K562 (cell line): ENCODE results near the gene SFXN3. TPM values are rescaled to one million over a fixed set of nuclear protein-coding genes. Genes with fewer than 3 reads are reported as not detected.

ENCODE experiments used
- ATAC-seq: fragments of 200-7000 bp; cut with Tn5 transposase; 3 replicates; pipeline ENCODE4 v1.9.1; 2020; ENCODE audit warnings: moderate library complexity
- BruUV-seq: library from RNA; stranded (reverse); fragments of 400-500 nt; replicated peaks from 2 replicates; lab custom pipeline; 2021; lab: Mats Ljungman, UMichigan
- CTCF ChIA-PET: fragments of 300-600 bp; formaldehyde crosslinking; extraction: SDS; loops from one replicate; lab custom pipeline; 2021; ENCODE audit warnings: low intra/inter-chr PET ratio; lab: Yijun Ruan, JAX
- POLR2A ChIA-PET: fragments of 300-600, 350-650 bp; sonication (Branson Sonifier 250); formaldehyde crosslinking; extraction: SDS; loops from one replicate; lab custom pipeline; 2021; ENCODE audit warnings: antibody characterized with exemption, inconsistent platforms; lab: Yijun Ruan, JAX
- DNase-seq, 4 experiments: peaks; one replicate each; pipeline versions ENCODE4 v3.0.0 to v3.0.0-alpha.2; 2011 to 2018; ENCODE audit warnings: low spot score in 3 of 4, mixed read lengths in 3 of 4; ENCODE audit errors: extremely low read depth in 1 of 4
- FAIRE-seq: peaks from 2 replicates; lab custom pipeline; 2011; peaks lifted over from hg19 to GRCh38; lab: Jason Lieb, UNC
- H2AFZ ChIP-seq: 2 replicates; pipeline ENCODE4 v1.6.0; 2011; ENCODE audit warnings: low read depth, low read length, control low read depth, inconsistent platforms
- H3K27ac ChIP-seq: fragments of 200-600 bp; 3 replicates; pipeline ENCODE4 v1.8.0; 2011; ENCODE audit warnings: low read depth, mild to moderate bottlenecking, control low read depth, inconsistent platforms, low read length, moderate library complexity, mixed read lengths; ENCODE audit errors: extremely low read depth
- H3K27me3 ChIP-seq, 2 experiments: fragments of 300-600 bp in 1 of 2; 2 replicates in 1 of 2; 3 replicates in 1 of 2; pipeline versions ENCODE4 v1.6.0 to v1.8.0; 2011; ENCODE audit warnings: inconsistent platforms in 2 of 2, low read length in 2 of 2, mild to moderate bottlenecking in 1 of 2, mixed read lengths in 1 of 2, moderate library complexity in 1 of 2; ENCODE audit not compliant: control insufficient read depth in 2 of 2, insufficient read depth in 2 of 2
- H3K36me3 ChIP-seq: fragments of 300-600 bp; 3 replicates; pipeline ENCODE4 v1.8.0; 2011; ENCODE audit warnings: mild to moderate bottlenecking, low read length, inconsistent platforms; ENCODE audit not compliant: control insufficient read depth, insufficient read depth
- H3K4me1 ChIP-seq, 2 experiments: fragments of 200-600 bp in 1 of 2; replicated peaks in 1 of 2; 2 replicates in 1 of 2; 3 replicates in 1 of 2; pipeline versions ENCODE4 v1.5.1 to v1.8.0; 2011; ENCODE audit warnings: inconsistent platforms in 2 of 2, low read length in 2 of 2, mild to moderate bottlenecking in 1 of 2, mixed read lengths in 1 of 2, moderate library complexity in 1 of 2; ENCODE audit not compliant: control insufficient read depth in 2 of 2, insufficient read depth in 2 of 2
- H3K4me2 ChIP-seq: 2 replicates; pipeline ENCODE4 v1.6.1; 2011; ENCODE audit warnings: low read length, control low read depth, inconsistent platforms, mixed read lengths; ENCODE audit not compliant: insufficient read depth
- H3K4me3 ChIP-seq: fragments of 200-600 bp; sonication (generic), shearing (Covaris generic); 2 replicates; pipeline ENCODE4 v1.5.1; 2016; ENCODE audit warnings: control low read depth, inconsistent platforms
- H3K79me2 ChIP-seq: fragments of 200-600 bp; 3 replicates; pipeline ENCODE4 v1.8.0; 2011; ENCODE audit warnings: low read length, inconsistent platforms; ENCODE audit not compliant: control insufficient read depth, insufficient read depth
- H3K9ac ChIP-seq, 2 experiments: 2 replicates each; pipeline versions ENCODE4 v1.6.0 to v1.6.1; 2011; ENCODE audit warnings: low read depth in 2 of 2, low read length in 2 of 2, control low read depth in 1 of 2, inconsistent platforms in 1 of 2, mild to moderate bottlenecking in 1 of 2, mixed read lengths in 1 of 2; ENCODE audit not compliant: insufficient read depth in 1 of 2
- H3K9me1 ChIP-seq: one replicate; pipeline ENCODE4 v1.6.0; 2011; ENCODE audit warnings: inconsistent platforms, mild to moderate bottlenecking, low read length, moderate library complexity; ENCODE audit not compliant: control insufficient read depth, insufficient read depth
- H3K9me3 ChIP-seq: replicated peaks from 2 replicates; pipeline ENCODE4 v1.5.1; 2011; ENCODE audit warnings: low read depth, low read length, inconsistent platforms; ENCODE audit not compliant: control insufficient read depth, insufficient read depth
- H4K20me1 ChIP-seq: replicated peaks from 2 replicates; pipeline ENCODE4 v1.6.1; 2011; ENCODE audit warnings: low read length, inconsistent platforms, mixed read lengths; ENCODE audit not compliant: control insufficient read depth, insufficient read depth
- CBX3 ChIP-seq, 2 experiments: IDR thresholded peaks; 1 replicate in 1 of 2; 2 replicates in 1 of 2; pipeline ENCODE4 v1.6.1; 2012; ENCODE audit warnings: inconsistent platforms in 2 of 2, low read length in 2 of 2, borderline replicate concordance in 1 of 2, control low read depth in 1 of 2
- DACH1 ChIP-seq: fragments of 450-650 bp; IDR thresholded peaks from 2 replicates; pipeline ENCODE4 v1.6.1; 2018; ENCODE audit not compliant: partially characterized antibody
- IRF2 ChIP-seq: sonication (generic); formaldehyde crosslinking; IDR thresholded peaks from 2 replicates; pipeline ENCODE4 v1.8.1; 2022; ENCODE audit warnings: mild to moderate bottlenecking, missing genetic modification reagents
- NR2C2 ChIP-seq, 2 experiments: fragments of 200-800 bp in 1 of 2; sonication (Bioruptor generic) in 1 of 2; sonication (generic) in 1 of 2; formaldehyde crosslinking in 1 of 2; IDR thresholded peaks; 2 replicates each; pipeline versions ENCODE4 v1.6.1 to v1.8.0; 2016 to 2022; ENCODE audit warnings: mild to moderate bottlenecking in 1 of 2, missing compliant biosample characterization in 1 of 2, missing genetic modification characterization in 1 of 2, missing genetic modification reagents in 1 of 2
- RBBP5 ChIP-seq: fragments of 200-600 bp; sonication (generic); IDR thresholded peaks from 2 replicates; pipeline ENCODE4 v1.6.1; 2012; ENCODE audit warnings: borderline replicate concordance, mild to moderate bottlenecking, low read length, control low read depth, inconsistent platforms; ENCODE audit not compliant: insufficient read depth, poor library complexity, severe bottlenecking
- RFX5 ChIP-seq: IDR thresholded peaks from 2 replicates; pipeline ENCODE4 v1.6.1; 2011; ENCODE audit warnings: low read depth, mild to moderate bottlenecking, improper control_type of control experiment, low read length
- SLC30A9 ChIP-seq: fragments of 250-450 bp; sonication (Bioruptor Pico); IDR thresholded peaks from 2 replicates; pipeline ENCODE4 v1.8.0; 2022; ENCODE audit warnings: mild to moderate bottlenecking, moderate library complexity
- SNIP1 ChIP-seq: fragments of 450-650 bp; IDR thresholded peaks from 2 replicates; pipeline ENCODE4 v1.7.1; 2017; ENCODE audit warnings: low read depth, mild to moderate bottlenecking
- SPI1 ChIP-seq: IDR thresholded peaks from 2 replicates; pipeline ENCODE4 v1.6.1; 2011; ENCODE audit warnings: low read depth, low read length, control low read depth, borderline replicate concordance
- TFAM ChIP-seq: fragments of 250-450 bp; sonication (Bioruptor Pico); conservative IDR thresholded peaks from 2 replicates; pipeline ENCODE4 v1.5.0; 2021; ENCODE audit warnings: mild to moderate bottlenecking, moderate library complexity
- THAP12 ChIP-seq: fragments of 250-450 bp; sonication (Bioruptor Pico); IDR thresholded peaks from 2 replicates; pipeline ENCODE4 v1.9.0; 2021; ENCODE audit warnings: mild to moderate bottlenecking, inconsistent platforms
- ZC3H4 ChIP-seq: sonication (generic); formaldehyde crosslinking; IDR thresholded peaks from 2 replicates; pipeline ENCODE4 v1.9.0; 2021; ENCODE audit warnings: missing genetic modification reagents, borderline replicate concordance
- ZEB2 ChIP-seq: fragments of 450-650 bp; IDR thresholded peaks from 2 replicates; pipeline ENCODE4 v1.6.1; 2016
- ZNF197 ChIP-seq: fragments of 200-800 bp; sonication (Bioruptor generic); IDR thresholded peaks from 2 replicates; pipeline ENCODE4 v1.6.1; 2016; ENCODE audit warnings: low read depth, missing genetic modification characterization, missing compliant biosample characterization
- ZNF274 ChIP-seq: IDR thresholded peaks from 2 replicates; pipeline ENCODE4 v1.6.1; 2011; ENCODE audit warnings: low read depth, mild to moderate bottlenecking, low read length, moderate library complexity, borderline replicate concordance
- ZNF324 ChIP-seq: fragments of 250-450 bp; sonication (Bioruptor Pico); IDR thresholded peaks from 2 replicates; pipeline ENCODE4 v1.4.0; 2020; ENCODE audit warnings: mild to moderate bottlenecking
- ZNF644 ChIP-seq: fragments of 200-800 bp; sonication (Bioruptor generic); IDR thresholded peaks from 2 replicates; pipeline ENCODE4 v1.6.1; 2016; ENCODE audit warnings: low read depth, missing genetic modification characterization, missing compliant biosample characterization
- WGBS: fragments of 100-300 bp; shearing (Covaris generic); methylation state at CpG from one replicate; pipeline ENCODE4 v1.1.6; 2016; ENCODE audit warnings: low coverage, mixed read lengths; ENCODE audit not compliant: insufficient coverage; ENCODE audit errors: missing lambda C conversion rate; 5-methylcytosine and 5-hydroxymethylcytosine counted together
- in situ Hi-C: fragments of 300-500 bp; cut with MboI; formaldehyde crosslinking; loops from 4 replicates; pipeline ENCODE4 v1.15.0; 2018; ENCODE audit warnings: inconsistent platforms, mixed read lengths
- intact Hi-C: fragments of 100-400 bp; cut with micrococcal nuclease; formaldehyde crosslinking; loops from 2 replicates; pipeline ENCODE4 v1.14.2; 2022
- polyA plus RNA-seq, 8 experiments: library from polyadenylated mRNA; depleted of rRNA in 4 of 8; stranded (reverse) in 5 of 8; unstranded in 3 of 8; fragments of >200 nt; fragmentation: Nextera tagmentation in 2 of 8; fragmentation: Illumina TruSeq in 1 of 8; extraction: Ambion mirVana in 2 of 8; extraction: Trizol in 1 of 8; gene quantifications; 2 replicates each; pipeline versions ENCODE4 v1.2.1 to v1.2.3, GENCODE V29; 2011 to 2014; ENCODE audit warnings: inconsistent platforms in 1 of 8, missing spikeins in 1 of 8
- total RNA-seq, 7 experiments: library from RNA; depleted of rRNA in 6 of 7; stranded (reverse); fragments of >200 nt in 6 of 7; fragmentation: Illumina TruSeq in 2 of 7; extraction: Trizol in 2 of 7; gene quantifications; 2 replicates each; pipeline versions ENCODE4 v1.2.1 to v1.2.3, GENCODE V29; 2011 to 2021; ENCODE audit warnings: low replicate concordance in 1 of 7
- TF ChIP-seq, protein P1 (sequence below): fragments of 450-650 bp; IDR thresholded peaks from 2 replicates; pipeline ENCODE4 v1.6.1; 2016; ENCODE audit warnings: borderline replicate concordance

The SFXN3 gene
- total and polyA plus RNA-seq, 9 of the 15 experiments (the other 6 are each of a cell fraction or from before 2014, with no cell fraction given) = 0.24 to 4.6 (median 0.86) TPM

DNA sequence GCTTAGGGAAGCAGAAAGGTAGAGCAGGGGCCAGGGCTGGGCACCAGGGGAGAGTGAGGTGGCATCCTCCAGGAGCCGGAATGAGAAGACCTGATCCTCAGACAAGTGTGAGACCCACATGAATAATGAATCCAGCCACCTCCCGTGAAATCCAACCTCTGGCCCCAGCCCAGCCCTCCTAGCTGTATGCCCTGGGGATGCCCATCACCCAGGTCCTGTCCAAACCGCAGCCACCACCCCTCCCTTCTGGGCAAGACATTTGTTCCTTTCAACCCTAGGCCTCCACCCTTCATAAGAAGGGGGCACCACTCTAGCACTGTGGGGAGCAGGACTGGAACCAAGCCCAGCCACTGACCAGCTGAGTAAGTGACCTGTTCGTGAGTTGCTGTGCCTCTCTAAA is 9.8 kb upstream of the SFXN3 start (continued):
- TF ChIP-seq SLC30A9 (CRISPR knock-in tag) = no peak
- no peak for TF ChIP-seq RBBP5
- TF ChIP-seq, protein P1, sequence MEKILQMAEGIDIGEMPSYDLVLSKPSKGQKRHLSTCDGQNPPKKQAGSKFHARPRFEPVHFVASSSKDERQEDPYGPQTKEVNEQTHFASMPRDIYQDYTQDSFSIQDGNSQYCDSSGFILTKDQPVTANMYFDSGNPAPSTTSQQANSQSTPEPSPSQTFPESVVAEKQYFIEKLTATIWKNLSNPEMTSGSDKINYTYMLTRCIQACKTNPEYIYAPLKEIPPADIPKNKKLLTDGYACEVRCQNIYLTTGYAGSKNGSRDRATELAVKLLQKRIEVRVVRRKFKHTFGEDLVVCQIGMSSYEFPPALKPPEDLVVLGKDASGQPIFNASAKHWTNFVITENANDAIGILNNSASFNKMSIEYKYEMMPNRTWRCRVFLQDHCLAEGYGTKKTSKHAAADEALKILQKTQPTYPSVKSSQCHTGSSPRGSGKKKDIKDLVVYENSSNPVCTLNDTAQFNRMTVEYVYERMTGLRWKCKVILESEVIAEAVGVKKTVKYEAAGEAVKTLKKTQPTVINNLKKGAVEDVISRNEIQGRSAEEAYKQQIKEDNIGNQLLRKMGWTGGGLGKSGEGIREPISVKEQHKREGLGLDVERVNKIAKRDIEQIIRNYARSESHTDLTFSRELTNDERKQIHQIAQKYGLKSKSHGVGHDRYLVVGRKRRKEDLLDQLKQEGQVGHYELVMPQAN = no peak
- TF ChIP-seq ZEB2 = no peak

DNA sequence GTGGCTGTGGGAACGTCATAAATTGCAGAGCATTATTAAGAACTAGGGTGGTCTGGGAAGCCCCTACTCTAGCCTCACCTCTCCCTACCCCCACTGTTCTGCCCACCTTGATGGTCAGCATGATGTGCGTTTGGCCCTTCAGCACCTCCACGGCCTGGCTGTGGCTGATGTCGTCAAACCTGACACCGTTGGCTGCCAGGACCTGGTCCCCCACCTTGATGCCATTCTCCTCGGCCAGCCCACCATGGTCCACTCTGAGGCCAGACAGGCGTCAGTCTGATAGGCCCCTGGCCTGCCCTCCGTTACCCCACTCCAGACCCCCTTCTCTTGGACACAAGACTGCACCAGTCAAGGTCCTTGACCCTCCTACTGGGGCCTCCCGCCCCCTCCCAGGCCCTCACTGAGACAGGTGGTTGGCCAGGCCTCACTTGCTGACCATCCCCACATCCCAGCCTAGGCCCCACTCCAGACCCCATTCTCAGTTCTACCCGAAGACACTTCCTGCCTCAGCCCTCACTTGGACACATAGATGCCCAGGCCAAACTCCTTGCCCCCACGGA is 9.3 kb upstream of the SFXN3 start:
- no peaks in the 10 kb centered on the region for H3K36me3 ChIP-seq
- H3K9me3 ChIP-seq = no peaks in the 10 kb centered on the region
- H3K9me1 ChIP-seq = no peaks in the 10 kb centered on the region
- no peak for FAIRE-seq
- POLR2A ChIA-PET = no interaction called here
- H3K27ac ChIP-seq = no peak overlapping the region
- ATAC-seq = no peak
- no peak overlapping the region for H2AFZ ChIP-seq
- 8% methylated on average over 8 of the region's 11 CpGs for WGBS
- H3K79me2 ChIP-seq = no peaks in the 10 kb centered on the region
- H3K9ac ChIP-seq = no peak overlapping the region
- no peak overlapping the region for H3K4me3 ChIP-seq
- CTCF ChIA-PET = no interaction called here
- no TSS peak for BruUV-seq
- no peaks in the 10 kb centered on the region for H3K27me3 ChIP-seq
- H3K4me2 ChIP-seq = no peak overlapping the region
- no peaks in the 10 kb centered on the region for H4K20me1 ChIP-seq
- in situ Hi-C loops = no loop called here
- peaks cover 0 to 13% of the 10 kb centered on the region in 2 experiments; a peak in 3 of 5 replicates for H3K4me1 ChIP-seq
- DNase-seq = no peak
- intact Hi-C loops = no loop called here
- no peak for TF ChIP-seq ZNF274
- TF ChIP-seq TFAM = no peak
- no peak for TF ChIP-seq ZNF324 (CRISPR knock-in tag)
- no peak for TF ChIP-seq NR2C2 (CRISPR knock-in tag; IDR thresholded peaks at IDR 0.05)
- no peak for TF ChIP-seq NR2C2 (tag; IDR thresholded peaks at IDR 0.05)
- TF ChIP-seq RFX5 = no peak
- no peak for TF ChIP-seq ZNF644 (tag)
- TF ChIP-seq IRF2 = no peak
- TF ChIP-seq SNIP1 = no peak
- no peak for TF ChIP-seq ZNF197
- TF ChIP-seq ZC3H4 = no peak
- TF ChIP-seq SPI1 = no peak
- no peak for TF ChIP-seq CBX3 (IDR thresholded peaks at IDR 0.05; ENCODE audit: borderline replicate concordance in 1 of 2, low read length in 2 of 2)
- no peak for TF ChIP-seq DACH1
- no peak for TF ChIP-seq THAP12
